Testis (tissue), 2 donors: Measurements from ENCODE around the gene SFRP5.

Experiments
- POLR2A ChIP-seq: fragments of 450-650 bp; IDR thresholded peaks from one replicate; pipeline ENCODE4 v1.6.1; 2017; ENCODE audit warnings: antibody characterized with exemption, mild to moderate bottlenecking, moderate library complexity
- TF ChIP-seq, protein P1 (sequence below), 3 experiments: fragments of 450-650 bp in 2 of 3; fragments of 200-600 bp in 1 of 3; sonication (generic) in 1 of 3; IDR thresholded peaks; one replicate each; pipeline ENCODE4 v1.5.1; 2016 to 2019; ENCODE audit warnings: antibody characterized with exemption in 3 of 3, mild to moderate bottlenecking in 2 of 3, moderate library complexity in 1 of 3

DNA sequence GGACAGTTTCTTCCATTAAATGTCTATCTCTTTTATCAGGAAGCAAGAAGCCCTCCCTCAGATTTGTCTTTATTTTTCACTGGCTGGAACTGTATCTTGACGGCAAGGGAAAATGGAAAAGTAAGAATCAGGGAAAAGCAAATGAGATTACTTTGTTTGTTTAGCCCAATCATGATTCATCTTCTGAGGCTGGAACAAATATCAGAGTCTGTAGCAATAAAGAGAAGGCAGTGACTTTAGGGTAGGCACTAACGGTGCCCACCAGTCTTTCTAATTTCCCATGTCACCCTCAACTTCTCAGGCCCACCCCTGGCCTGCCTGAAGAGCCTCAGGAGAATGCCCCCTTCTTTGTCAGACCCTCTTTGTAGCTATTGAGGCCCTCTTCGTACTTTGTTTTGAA is 41.5 kb upstream of the SFRP5 start:
- TF ChIP-seq, protein P1, sequence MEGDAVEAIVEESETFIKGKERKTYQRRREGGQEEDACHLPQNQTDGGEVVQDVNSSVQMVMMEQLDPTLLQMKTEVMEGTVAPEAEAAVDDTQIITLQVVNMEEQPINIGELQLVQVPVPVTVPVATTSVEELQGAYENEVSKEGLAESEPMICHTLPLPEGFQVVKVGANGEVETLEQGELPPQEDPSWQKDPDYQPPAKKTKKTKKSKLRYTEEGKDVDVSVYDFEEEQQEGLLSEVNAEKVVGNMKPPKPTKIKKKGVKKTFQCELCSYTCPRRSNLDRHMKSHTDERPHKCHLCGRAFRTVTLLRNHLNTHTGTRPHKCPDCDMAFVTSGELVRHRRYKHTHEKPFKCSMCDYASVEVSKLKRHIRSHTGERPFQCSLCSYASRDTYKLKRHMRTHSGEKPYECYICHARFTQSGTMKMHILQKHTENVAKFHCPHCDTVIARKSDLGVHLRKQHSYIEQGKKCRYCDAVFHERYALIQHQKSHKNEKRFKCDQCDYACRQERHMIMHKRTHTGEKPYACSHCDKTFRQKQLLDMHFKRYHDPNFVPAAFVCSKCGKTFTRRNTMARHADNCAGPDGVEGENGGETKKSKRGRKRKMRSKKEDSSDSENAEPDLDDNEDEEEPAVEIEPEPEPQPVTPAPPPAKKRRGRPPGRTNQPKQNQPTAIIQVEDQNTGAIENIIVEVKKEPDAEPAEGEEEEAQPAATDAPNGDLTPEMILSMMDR (IDR thresholded peaks at IDR 0.05), result no peak
- no peak for TF ChIP-seq POLR2A
